Lung (tissue), 16 donors: ENCODE data around the gene OR51M1. TPM values are rescaled to one million over a fixed set of nuclear protein-coding genes. Genes with fewer than 3 reads are reported as not detected.
"Not testable (repeated sequence)": the region's sequence is repeated elsewhere in the genome, so short reads cannot be mapped to it uniquely, and the experiment has no call there.

Experiments used
- ATAC-seq: fragments of 200-7000 bp; cut with Tn5 transposase; one replicate; pipeline ENCODE4 v1.9.1; 2020; ENCODE audit warnings: moderate number of reproducible peaks; ENCODE audit not compliant: insufficient read depth, low FRiP score
- DNase-seq, 3 donors: peaks; one replicate each; pipeline ENCODE4 v3.0.0-alpha.2; 2013 to 2017
- H3K27ac ChIP-seq, 2 donors: one replicate each; pipeline ENCODE4 v1.5.1; 2013; ENCODE audit warnings: mild to moderate bottlenecking in 2 of 2, moderate library complexity in 2 of 2, control low read depth in 1 of 2, inconsistent platforms in 1 of 2, low read depth in 1 of 2, low read length in 1 of 2
- H3K27me3 ChIP-seq, 3 donors: one replicate each; pipeline ENCODE4 v1.5.1; 2013; ENCODE audit warnings: low read length in 2 of 3; ENCODE audit not compliant: control insufficient read depth in 3 of 3, insufficient read depth in 3 of 3
- H3K36me3 ChIP-seq, 4 donors: one replicate each; pipeline ENCODE4 v1.5.1; 2013; ENCODE audit warnings: low read length in 4 of 4, mild to moderate bottlenecking in 1 of 4, moderate library complexity in 1 of 4; ENCODE audit not compliant: control insufficient read depth in 4 of 4, insufficient read depth in 4 of 4
- H3K4me1 ChIP-seq, 5 donors: one replicate each; pipeline ENCODE4 v1.5.1; 2013; ENCODE audit warnings: low read length in 5 of 5, mild to moderate bottlenecking in 2 of 5, moderate library complexity in 1 of 5; ENCODE audit not compliant: control insufficient read depth in 5 of 5, insufficient read depth in 5 of 5
- H3K4me3 ChIP-seq: one replicate; pipeline ENCODE4 v1.5.1; 2013; ENCODE audit warnings: mild to moderate bottlenecking, control low read depth, moderate library complexity
- H3K9ac ChIP-seq, 2 donors: one replicate each; pipeline ENCODE4 v1.5.1; 2013; ENCODE audit warnings: low read length in 2 of 2, control low read depth in 1 of 2; ENCODE audit not compliant: insufficient read depth in 1 of 2
- H3K9me3 ChIP-seq, 4 donors: one replicate each; pipeline ENCODE4 v1.5.1; 2013; ENCODE audit warnings: low read length in 3 of 4, mild to moderate bottlenecking in 1 of 4, moderate library complexity in 1 of 4; ENCODE audit not compliant: control insufficient read depth in 4 of 4, insufficient read depth in 3 of 4
- CTCF ChIP-seq: IDR thresholded peaks from 2 replicates; pipeline ENCODE4 v1.5.1; 2012; ENCODE audit warnings: mild to moderate bottlenecking; ENCODE audit errors: control extremely low read depth, extremely low read depth
- WGBS, 2 donors: extraction: QIAGEN DNeasy Blood & Tissue Kit; methylation state at CpG; one replicate each; pipeline ENCODE4 v1.1.7; 2013; 5-methylcytosine and 5-hydroxymethylcytosine counted together
- long read RNA-seq, 5 donors: transcript quantifications; one replicate each; lab custom pipeline, GENCODE V29; 2026
- polyA plus RNA-seq, 2 donors: library from polyadenylated mRNA; stranded (reverse); fragments of 200-250 nt; gene quantifications; one replicate each; pipeline ENCODE4 v1.2.1, GENCODE V29; 2013
- total RNA-seq, 2 donors: library from RNA; depleted of rRNA in 1 of 2; stranded (reverse); fragments of >200 nt in 1 of 2; gene quantifications; one replicate each; pipeline ENCODE4 v1.2.1, GENCODE V29; 2014 to 2021
- donor health status: control.
- donor health status: control.
- donor health status: Bipolar disorder and iron deficiency.
- donor health status: healthy.
- donor health status: DM: yes; HTN: yes; CAD: no.

Gene OR51M1
- total RNA-seq (not detected), polyA plus RNA-seq (not detected)
- long read RNA-seq, donor 1, result 0 reads
- long read RNA-seq, donor 2, result 0 reads
- long read RNA-seq, donor 3, result 0 reads
- long read RNA-seq, donor 4, result 0 reads
- long read RNA-seq, donor 5, result 0 reads

DNA sequence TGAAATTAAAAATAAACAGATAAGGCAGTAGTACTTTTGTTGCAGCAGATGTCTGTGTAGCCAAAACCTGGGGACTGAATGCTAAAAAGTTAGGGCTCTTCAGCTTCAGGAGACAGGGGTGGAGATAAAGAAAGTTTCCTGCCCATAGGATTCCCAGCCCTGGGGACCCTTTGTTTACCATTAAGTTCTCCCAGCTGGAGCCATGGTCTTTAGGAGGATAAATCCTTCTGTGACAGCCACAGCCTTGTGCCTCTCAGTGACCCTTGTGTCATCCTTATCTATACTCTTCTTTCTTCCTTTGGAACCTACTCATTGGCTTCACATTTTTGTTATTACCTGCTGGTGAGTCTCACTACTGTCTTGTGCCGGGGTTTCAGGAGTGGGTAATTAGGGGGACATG lies at the start of gene OR51M1:
OR51M1 (plus strand) TSS at position 237 of the 400 bp plus-strand sequence. CDS start 5,587 bp downstream, outside the sequence.
- H3K4me1 ChIP-seq, result no peaks in the 10 kb centered on the region
- TF ChIP-seq CTCF, result no peak
- DNase-seq (no peak), ATAC-seq (no peak)
- no peaks in the 10 kb centered on the region for H3K9me3 ChIP-seq
- H3K9ac ChIP-seq, result no peak within 1 kb of the TSS
- no peaks in the 10 kb centered on the region for H3K36me3 ChIP-seq
- no peaks in the 10 kb centered on the region for H3K27me3 ChIP-seq
- WGBS, 2 donors, result 65 to 85% methylated on average over 1 of the region's 1 CpG
- no peak within 1 kb of the TSS for H3K4me3 ChIP-seq
- H3K27ac ChIP-seq, result no peak within 1 kb of the TSS

DNA sequence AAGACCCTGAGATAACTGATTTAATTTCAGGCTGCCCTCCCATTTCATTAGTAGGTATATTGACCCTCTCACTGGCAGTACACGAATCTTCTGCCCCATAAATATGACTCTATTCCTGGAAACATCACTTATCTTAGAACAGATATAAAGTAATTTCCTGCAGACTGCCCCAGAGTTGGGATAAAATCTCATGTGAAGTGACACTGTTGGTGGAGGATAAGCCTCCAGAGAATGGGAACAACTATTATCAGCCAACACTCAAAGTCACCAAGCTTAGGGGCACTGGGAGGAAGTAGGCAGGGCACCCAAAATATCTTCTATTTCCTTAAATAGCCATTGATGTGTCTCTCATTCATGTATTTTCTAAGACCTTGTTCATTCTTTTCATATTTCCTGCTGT lies 48.4 kb upstream of the OR51M1 start:
- ATAC-seq (no peak), DNase-seq (no peak)
- Histone ChIP-seq H3K36me3 (no peaks in the 10 kb centered on the region), H3K4me1 (no peaks in the 10 kb centered on the region), H3K9ac (no peak overlapping the region), H3K9me3 (no peaks in the 10 kb centered on the region), H3K27me3 (no peaks in the 10 kb centered on the region), H3K4me3 (no peak overlapping the region), H3K27ac (no peak overlapping the region)
- TF ChIP-seq CTCF, result no peak
- WGBS, 2 donors, result 33 to 57% methylated on average over 1 of the region's 1 CpG

- DNase-seq, result no peak
- no peak for TF ChIP-seq CTCF
- no peak for ATAC-seq
- H3K27me3 ChIP-seq, result no peaks in the 10 kb centered on the region
- no peak overlapping the region for H3K27ac ChIP-seq
- H3K36me3 ChIP-seq, result no peaks in the 10 kb centered on the region
- H3K4me1 ChIP-seq, result no peaks in the 10 kb centered on the region
- H3K4me3 ChIP-seq, result no peak overlapping the region
- H3K9me3 ChIP-seq, result no peaks in the 10 kb centered on the region
- H3K9ac ChIP-seq, result no peak overlapping the region
Measured at GRCh38 chr11:5336331-5336730, 47.3 kb upstream of the OR51M1 start.

DNA sequence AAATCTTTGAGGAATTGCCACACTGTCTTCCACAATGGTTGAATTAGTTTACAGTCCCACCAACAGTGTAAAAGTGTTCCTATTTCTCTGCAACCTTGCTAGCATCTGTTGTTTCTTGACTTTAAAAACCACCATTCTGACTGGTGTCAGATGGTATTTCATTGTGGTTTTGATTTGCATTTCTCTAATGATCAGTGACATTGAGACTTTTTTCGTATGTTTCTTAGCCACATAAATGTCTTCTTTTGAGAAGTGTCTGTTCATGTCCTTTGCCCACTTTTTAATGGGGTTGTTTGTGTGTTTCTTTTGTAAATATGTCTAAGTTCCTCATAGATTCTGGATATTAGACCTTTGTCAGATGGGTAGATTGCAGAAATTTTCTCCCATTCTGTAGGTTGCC lies 46.4 kb upstream of the OR51M1 start:
- DNase-seq, H3K36me3 ChIP-seq, H3K4me3 ChIP-seq, H3K9ac ChIP-seq, ATAC-seq, H3K27ac ChIP-seq, H3K27me3 ChIP-seq, H3K9me3 ChIP-seq, H3K4me1 ChIP-seq: not testable (repeated sequence)
- 79 to 87% methylated on average over 1 of the region's 1 CpG for WGBS, 2 donors
